IMR-90 (cell line): Measurements from ENCODE around the gene EMC1. TPM values are rescaled to one million over a fixed set of nuclear protein-coding genes. Genes with fewer than 3 reads are reported as not detected.

Experiments
- ATAC-seq: fragments of 200-7000 bp; cut with Tn5 transposase; 2 replicates; pipeline ENCODE4 v1.9.1; 2020; ENCODE audit warnings: low read depth, mild to moderate bottlenecking, moderate library complexity
- BruUV-seq: library from RNA; stranded (reverse); fragments of 400-500 nt; replicated peaks from 2 replicates; lab custom pipeline; 2021; lab: Mats Ljungman, UMichigan
- CTCF ChIA-PET: fragments of 300-600 bp; formaldehyde crosslinking; extraction: SDS; loops from one replicate; lab custom pipeline; 2021; ENCODE audit warnings: antibody characterized with exemption; lab: Yijun Ruan, JAX
- POLR2A ChIA-PET: fragments of 300-600 bp; sonication (Branson Sonifier 250); formaldehyde crosslinking; loops from one replicate; lab custom pipeline; 2022; ENCODE audit warnings: antibody characterized with exemption; ENCODE audit not compliant: unreplicated experiment; lab: Charles Lee
- DNase-seq: peaks from one replicate; pipeline ENCODE4 v3.0.0; 2013
- H2AFZ ChIP-seq: replicated peaks from 2 replicates; pipeline ENCODE3; 2013; ENCODE audit warnings: low read length, mild to moderate bottlenecking; ENCODE audit not compliant: poor library complexity
- H2AK5ac ChIP-seq: 2 replicates; pipeline ENCODE4 v1.6.1; 2013; ENCODE audit warnings: low read depth, low read length, inconsistent platforms
- H2AK9ac ChIP-seq: replicated peaks from 2 replicates; pipeline ENCODE3; 2013; ENCODE audit warnings: mild to moderate bottlenecking, low read depth, low read length, moderate library complexity; ENCODE audit not compliant: poor library complexity
- H2BK120ac ChIP-seq: 2 replicates; pipeline ENCODE4 v1.6.1; 2013; ENCODE audit warnings: low read depth, low read length, inconsistent platforms
- H2BK15ac ChIP-seq: 3 replicates; pipeline ENCODE4 v1.6.1; 2013; ENCODE audit warnings: low read depth, low read length, inconsistent platforms
- H2BK20ac ChIP-seq: 2 replicates; pipeline ENCODE4 v1.6.1; 2013; ENCODE audit warnings: low read depth, mild to moderate bottlenecking, inconsistent platforms, low read length, moderate library complexity
- H2BK5ac ChIP-seq: 2 replicates; pipeline ENCODE4 v1.6.1; 2013; ENCODE audit warnings: mild to moderate bottlenecking, low read depth, low read length, inconsistent platforms; ENCODE audit not compliant: poor library complexity, severe bottlenecking
- H3K14ac ChIP-seq: replicated peaks from 2 replicates; pipeline ENCODE4 v1.6.1; 2013; ENCODE audit warnings: low read depth, low read length, inconsistent platforms
- H3K18ac ChIP-seq: 2 replicates; pipeline ENCODE4 v1.6.1; 2013; ENCODE audit warnings: low read depth, low read length, control low read depth
- H3K23ac ChIP-seq: 2 replicates; pipeline ENCODE4 v1.6.1; 2013; ENCODE audit warnings: low read depth, low read length, inconsistent platforms
- H3K27ac ChIP-seq: 2 replicates; pipeline ENCODE4 v1.5.1; 2013; ENCODE audit warnings: mild to moderate bottlenecking, control low read depth, low read length; ENCODE audit not compliant: insufficient read depth
- H3K27me3 ChIP-seq: 2 replicates; pipeline ENCODE4 v1.6.1; 2013; ENCODE audit warnings: low read length; ENCODE audit not compliant: control insufficient read depth, insufficient read depth
- H3K36me3 ChIP-seq: 2 replicates; pipeline ENCODE4 v1.6.1; 2013; ENCODE audit warnings: low read length, mixed read lengths; ENCODE audit not compliant: control insufficient read depth, insufficient read depth
- H3K4ac ChIP-seq: 2 replicates; pipeline ENCODE4 v1.6.1; 2013; ENCODE audit warnings: low read depth, low read length, inconsistent platforms
- H3K4me1 ChIP-seq: 2 replicates; pipeline ENCODE4 v1.6.1; 2013; ENCODE audit warnings: low read length, mixed read lengths; ENCODE audit not compliant: control insufficient read depth, insufficient read depth
- H3K4me2 ChIP-seq: 2 replicates; pipeline ENCODE4 v1.6.1; 2013; ENCODE audit warnings: low read depth, mild to moderate bottlenecking, control low read depth, low read length, moderate library complexity
- H3K4me3 ChIP-seq: 2 replicates; pipeline ENCODE4 v1.5.1; 2013; ENCODE audit warnings: low read depth, mild to moderate bottlenecking, control low read depth, low read length, moderate library complexity; ENCODE audit not compliant: insufficient read depth
- H3K56ac ChIP-seq: 2 replicates; pipeline ENCODE4 v1.6.1; 2013; ENCODE audit warnings: low read length, inconsistent platforms; ENCODE audit not compliant: insufficient read depth; ENCODE audit errors: extremely low read depth
- H3K79me1 ChIP-seq, 2 experiments: 2 replicates each; pipeline ENCODE4 v1.6.1; 2013; ENCODE audit warnings: low read length in 2 of 2, inconsistent platforms in 1 of 2, low read depth in 1 of 2
- H3K9ac ChIP-seq: 2 replicates; pipeline ENCODE4 v1.6.1; 2013; ENCODE audit warnings: low read depth, low read length, control low read depth
- H3K9me1 ChIP-seq: 2 replicates; pipeline ENCODE4 v1.6.1; 2013; ENCODE audit warnings: low read length, inconsistent platforms; ENCODE audit not compliant: insufficient read depth
- H3K9me3 ChIP-seq: 2 replicates; pipeline ENCODE4 v1.6.1; 2013; ENCODE audit warnings: low read length; ENCODE audit not compliant: control insufficient read depth, insufficient read depth
- H4K20me1 ChIP-seq: 2 replicates; pipeline ENCODE4 v1.6.1; 2013; ENCODE audit warnings: low read length, inconsistent platforms; ENCODE audit not compliant: insufficient read depth
- H4K5ac ChIP-seq: 2 replicates; pipeline ENCODE4 v1.6.1; 2013; ENCODE audit warnings: mild to moderate bottlenecking, low read depth, low read length, control low read depth
- H4K8ac ChIP-seq, 2 experiments: 2 replicates each; pipeline ENCODE4 v1.6.1; 2013; ENCODE audit warnings: low read depth in 2 of 2, low read length in 2 of 2, control low read depth in 1 of 2, inconsistent platforms in 1 of 2
- H4K91ac ChIP-seq: 2 replicates; pipeline ENCODE4 v1.6.1; 2013; ENCODE audit warnings: low read depth, low read length, inconsistent platforms; ENCODE audit not compliant: insufficient read depth
- BHLHE40 ChIP-seq: fragments of 150-350 bp; IDR thresholded peaks from 2 replicates; pipeline ENCODE4 v1.6.1; 2016; ENCODE audit warnings: mild to moderate bottlenecking, low read depth, low read length
- CEBPB ChIP-seq: IDR thresholded peaks from 2 replicates; pipeline ENCODE4 v1.6.1; 2012; ENCODE audit warnings: low read depth, low read length, improper control_type of control experiment
- CHD1 ChIP-seq: IDR thresholded peaks from 2 replicates; pipeline ENCODE4 v1.6.1; 2012; ENCODE audit warnings: low read depth, low read length, improper control_type of control experiment
- FOS ChIP-seq: fragments of 150-350 bp; IDR thresholded peaks from 2 replicates; pipeline ENCODE4 v1.6.1; 2016; ENCODE audit warnings: low read depth, low read length
- MAFK ChIP-seq: IDR thresholded peaks from 2 replicates; pipeline ENCODE4 v1.6.1; 2012; ENCODE audit warnings: low read depth, low read length, improper control_type of control experiment
- MAZ ChIP-seq: IDR thresholded peaks from 2 replicates; pipeline ENCODE4 v1.6.1; 2012; ENCODE audit warnings: low read depth, mild to moderate bottlenecking, low read length, improper control_type of control experiment, moderate library complexity, borderline replicate concordance
- MXI1 ChIP-seq: IDR thresholded peaks from 2 replicates; pipeline ENCODE4 v1.6.1; 2012; ENCODE audit warnings: low read depth, mild to moderate bottlenecking, low read length, moderate library complexity, borderline replicate concordance
- NFE2L2 ChIP-seq: fragments of 150-350 bp; IDR thresholded peaks from 2 replicates; pipeline ENCODE4 v1.6.1; 2016; ENCODE audit warnings: low read depth, mild to moderate bottlenecking, low read length
- POLR2A ChIP-seq: IDR thresholded peaks from 2 replicates; pipeline ENCODE4 v1.6.1; 2012; ENCODE audit warnings: mild to moderate bottlenecking, low read depth, low read length
- RAD21 ChIP-seq: IDR thresholded peaks from 2 replicates; pipeline ENCODE4 v1.6.1; 2012; ENCODE audit warnings: low read length, improper control_type of control experiment
- RCOR1 ChIP-seq: IDR thresholded peaks from 2 replicates; pipeline ENCODE4 v1.6.1; 2012; ENCODE audit warnings: mild to moderate bottlenecking, low read length, improper control_type of control experiment; ENCODE audit not compliant: insufficient replicate concordance
- RFX5 ChIP-seq: IDR thresholded peaks from 2 replicates; pipeline ENCODE4 v1.8.0; 2012; ENCODE audit warnings: low read depth, mild to moderate bottlenecking, low read length, moderate library complexity
- SMC3 ChIP-seq: fragments of 150-350 bp; IDR thresholded peaks from 2 replicates; pipeline ENCODE4 v1.6.1; 2016; ENCODE audit warnings: low read depth, mild to moderate bottlenecking, antibody characterized with exemption, low read length, moderate library complexity
- USF2 ChIP-seq: fragments of 150-350 bp; IDR thresholded peaks from 2 replicates; pipeline ENCODE4 v1.6.1; 2017; ENCODE audit warnings: mild to moderate bottlenecking, antibody characterized with exemption, low read length, low read depth
- WGBS, 2 experiments: methylation state at CpG; one replicate each; pipeline versions ENCODE4 v1.1.5 to v1.1.7; 2013; ENCODE audit warnings: missing lambda C conversion rate in 2 of 2; ENCODE audit not compliant: insufficient read length in 1 of 2; ENCODE audit errors: extremely low coverage in 2 of 2; 5-methylcytosine and 5-hydroxymethylcytosine counted together
- dilution Hi-C: fragments of 300-500 bp; cut with HindIII; formaldehyde crosslinking; loops from one replicate; pipeline ENCODE4 v1.14.3; 2018; ENCODE audit warnings: low sequenced_read_pairs; ENCODE audit not compliant: unreplicated experiment
- in situ Hi-C: fragments of 300-500 bp; cut with MboI; formaldehyde crosslinking; loops from 3 replicates; pipeline ENCODE4 v1.14.3; 2019; ENCODE audit warnings: low sequenced_read_pairs, inconsistent platforms, mixed read lengths
- intact Hi-C: fragments of 100-400 bp; cut with micrococcal nuclease; formaldehyde crosslinking; loops from 2 replicates; pipeline ENCODE4 v1.10.0; 2022
- polyA plus RNA-seq, 3 experiments: library from polyadenylated mRNA; depleted of rRNA; stranded (reverse); fragments of >200 nt; gene quantifications; 2 replicates each; pipeline ENCODE4 v1.2.3, GENCODE V29; 2012; ENCODE audit warnings: low replicate concordance in 1 of 3
- total RNA-seq: library from RNA; depleted of rRNA; stranded (reverse); fragments of >200 nt; gene quantifications from 2 replicates; pipeline ENCODE4 v1.2.3, GENCODE V29; 2012
- TF ChIP-seq, protein P1 (sequence below): fragments of 150-350 bp; IDR thresholded peaks from 2 replicates; pipeline ENCODE4 v1.6.1; 2016; ENCODE audit warnings: low read depth, mild to moderate bottlenecking, low read length, moderate library complexity, borderline replicate concordance
- TF ChIP-seq, protein P2 (sequence below): conservative IDR thresholded peaks from 2 replicates; pipeline ENCODE4 v1.5.1; 2012; ENCODE audit warnings: mild to moderate bottlenecking, low read depth, low read length, improper control_type of control experiment

The EMC1 gene
- total and polyA plus RNA-seq, 2 of the 4 experiments (the other 2 are of a cell fraction), result 65.4 to 114 TPM

DNA sequence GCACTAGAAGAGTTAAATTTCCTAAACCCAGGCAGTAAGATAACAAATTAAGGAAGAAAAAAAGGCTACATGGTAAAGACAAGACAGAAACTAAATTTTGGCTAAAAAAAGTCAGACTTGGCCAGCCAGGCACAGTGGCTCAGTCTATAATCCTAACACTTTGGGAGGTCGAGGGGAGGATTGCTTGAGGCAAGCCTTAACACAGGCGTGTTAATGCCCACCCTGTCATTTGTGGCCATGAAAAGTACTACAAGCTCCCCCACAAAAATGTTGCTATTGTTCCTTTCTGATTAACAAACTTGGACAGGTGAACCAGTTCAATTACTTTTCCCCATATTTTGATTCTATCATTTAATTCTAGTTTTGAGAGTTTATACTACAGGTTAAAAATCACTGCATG is 73.5 kb downstream of the EMC1 start:
- Histone ChIP-seq H3K9ac (no peak overlapping the region), H3K4ac (no peak overlapping the region), H3K23ac (no peak overlapping the region), H3K36me3 (peaks cover 64% of the 10 kb centered on the region), H2BK120ac (no peak overlapping the region), H4K5ac (no peak overlapping the region), H3K56ac (no peak overlapping the region), H3K27ac (no peak overlapping the region), H3K9me1 (no peaks in the 10 kb centered on the region; the same call in 1 of the 2 replicates), H4K91ac (no peak overlapping the region), H4K8ac (no peak overlapping the region), H3K27me3 (no peaks in the 10 kb centered on the region), H3K9me3 (no peaks in the 10 kb centered on the region), H3K14ac (no peak overlapping the region), H2AK9ac (no peak overlapping the region), H3K18ac (no peak overlapping the region), H3K4me2 (no peak overlapping the region), H3K4me3 (no peak overlapping the region), H2BK5ac (no peak overlapping the region), H2AFZ (no peak overlapping the region), H3K79me1 (peaks cover 47 to 60% of the 10 kb centered on the region in 2 experiments), H4K20me1 (peaks cover 28% of the 10 kb centered on the region), H2BK20ac (no peak overlapping the region), H2AK5ac (no peak overlapping the region), H3K4me1 (no peaks in the 10 kb centered on the region), H2BK15ac (no peak overlapping the region)
- TF ChIP-seq FOS, result no peak
- TF ChIP-seq CEBPB, result no peak
- TF ChIP-seq, protein P1, sequence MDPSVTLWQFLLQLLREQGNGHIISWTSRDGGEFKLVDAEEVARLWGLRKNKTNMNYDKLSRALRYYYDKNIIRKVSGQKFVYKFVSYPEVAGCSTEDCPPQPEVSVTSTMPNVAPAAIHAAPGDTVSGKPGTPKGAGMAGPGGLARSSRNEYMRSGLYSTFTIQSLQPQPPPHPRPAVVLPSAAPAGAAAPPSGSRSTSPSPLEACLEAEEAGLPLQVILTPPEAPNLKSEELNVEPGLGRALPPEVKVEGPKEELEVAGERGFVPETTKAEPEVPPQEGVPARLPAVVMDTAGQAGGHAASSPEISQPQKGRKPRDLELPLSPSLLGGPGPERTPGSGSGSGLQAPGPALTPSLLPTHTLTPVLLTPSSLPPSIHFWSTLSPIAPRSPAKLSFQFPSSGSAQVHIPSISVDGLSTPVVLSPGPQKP, result no peak
- no peak for TF ChIP-seq RCOR1
- no peak for TF ChIP-seq MAFK
- TF ChIP-seq RAD21, result no peak
- no peak for TF ChIP-seq SMC3
- no peak for TF ChIP-seq CHD1
- TF ChIP-seq NFE2L2, result no peak
- TF ChIP-seq RFX5, result no peak
- TF ChIP-seq MAZ, result no peak
- TF ChIP-seq USF2, result no peak
- TF ChIP-seq BHLHE40, result no peak
- TF ChIP-seq, protein P2, sequence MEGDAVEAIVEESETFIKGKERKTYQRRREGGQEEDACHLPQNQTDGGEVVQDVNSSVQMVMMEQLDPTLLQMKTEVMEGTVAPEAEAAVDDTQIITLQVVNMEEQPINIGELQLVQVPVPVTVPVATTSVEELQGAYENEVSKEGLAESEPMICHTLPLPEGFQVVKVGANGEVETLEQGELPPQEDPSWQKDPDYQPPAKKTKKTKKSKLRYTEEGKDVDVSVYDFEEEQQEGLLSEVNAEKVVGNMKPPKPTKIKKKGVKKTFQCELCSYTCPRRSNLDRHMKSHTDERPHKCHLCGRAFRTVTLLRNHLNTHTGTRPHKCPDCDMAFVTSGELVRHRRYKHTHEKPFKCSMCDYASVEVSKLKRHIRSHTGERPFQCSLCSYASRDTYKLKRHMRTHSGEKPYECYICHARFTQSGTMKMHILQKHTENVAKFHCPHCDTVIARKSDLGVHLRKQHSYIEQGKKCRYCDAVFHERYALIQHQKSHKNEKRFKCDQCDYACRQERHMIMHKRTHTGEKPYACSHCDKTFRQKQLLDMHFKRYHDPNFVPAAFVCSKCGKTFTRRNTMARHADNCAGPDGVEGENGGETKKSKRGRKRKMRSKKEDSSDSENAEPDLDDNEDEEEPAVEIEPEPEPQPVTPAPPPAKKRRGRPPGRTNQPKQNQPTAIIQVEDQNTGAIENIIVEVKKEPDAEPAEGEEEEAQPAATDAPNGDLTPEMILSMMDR, result no peak
- TF ChIP-seq POLR2A, result no peak
- TF ChIP-seq MXI1, result no peak
- WGBS, 2 experiments, result 93% methylated on average over 2 of the region's 2 CpGs; no CpG with 5 or more reads in 1 of the 2 experiments
- dilution Hi-C loops (no loop called here), in situ Hi-C loops (no loop called here), intact Hi-C loops (loop anchor here (2.0 kb wide), 1 partner anchor 63 kb away; no protein-coding TSS in a partner anchor)
- no TSS peak for BruUV-seq
- ATAC-seq (no peak), DNase-seq (no peak)
- POLR2A ChIA-PET, result no interaction called here
- CTCF ChIA-PET, result no interaction called here
